Thyroid gland (tissue), 4 donors: Measurements from ENCODE around the gene PGF. TPM values are rescaled to one million over a fixed set of nuclear protein-coding genes. Genes with fewer than 3 reads are reported as not detected.

Source experiments
- DNase-seq, 2 donors: peaks; one replicate each; pipeline ENCODE4 v3.0.0-alpha.2; 2019
- H3K27ac ChIP-seq, 3 donors: fragments of 200-600 bp; sonication (generic); 1 replicate in 2 of 3; 2 replicates in 1 of 3; pipeline ENCODE4 v1.5.1; 2016 to 2019; ENCODE audit warnings: mild to moderate bottlenecking in 1 of 3, moderate library complexity in 1 of 3
- H3K27me3 ChIP-seq: fragments of 200-600 bp; sonication (generic); one replicate; pipeline ENCODE4 v1.5.1; 2019
- H3K36me3 ChIP-seq, 2 donors: fragments of 200-600 bp; sonication (generic); one replicate each; pipeline ENCODE4 v1.5.1; 2016 to 2019
- H3K4me1 ChIP-seq, 2 donors: fragments of 200-600 bp; sonication (generic); one replicate each; pipeline ENCODE4 v1.5.1; 2017 to 2019
- H3K4me3 ChIP-seq, 3 donors: fragments of 200-600 bp; sonication (generic); replicated peaks in 1 of 3; 1 replicate in 2 of 3; 2 replicates in 1 of 3; pipeline ENCODE4 v1.5.1; 2016; ENCODE audit warnings: mild to moderate bottlenecking in 1 of 3
- H3K9me3 ChIP-seq: fragments of 200-600 bp; sonication (generic); one replicate; pipeline ENCODE4 v1.5.1; 2017
- CTCF ChIP-seq, 6 experiments: fragments of 200-600 bp in 3 of 6; fragments of 450-650 bp in 3 of 6; sonication (generic) in 3 of 6; IDR thresholded peaks; one replicate each; pipeline ENCODE4 v1.5.1; 2016 to 2019; ENCODE audit warnings: antibody characterized with exemption in 6 of 6, mild to moderate bottlenecking in 2 of 6, inconsistent platforms in 1 of 6, moderate library complexity in 1 of 6
- POLR2A ChIP-seq, 2 donors: fragments of 450-650 bp; IDR thresholded peaks; one replicate each; pipeline ENCODE4 v1.6.1; 2017; ENCODE audit warnings: antibody characterized with exemption in 2 of 2, mild to moderate bottlenecking in 2 of 2, moderate library complexity in 1 of 2
- WGBS, 2 donors: methylation state at CpG; one replicate each; pipeline ENCODE4 v1.1.5; 2017; 5-methylcytosine and 5-hydroxymethylcytosine counted together
- intact Hi-C: fragments of 100-400 bp; cut with DNase I; formaldehyde crosslinking; loops from one replicate; pipeline ENCODE4 v1.15.1; 2023
- total RNA-seq, 4 donors: library from RNA; depleted of rRNA; stranded (reverse); fragments of >200 nt; gene quantifications; one replicate each; pipeline ENCODE4 v1.2.3, GENCODE V29; 2016

Gene PGF
- total RNA-seq, 4 donors from 2014 or later: 34.4 to 68.8 (median 61.0) TPM

- no peaks in the 10 kb centered on the region for H3K27me3 ChIP-seq
- 39% methylated on average over 11 to 16 of the region's 18 CpGs for WGBS, 2 donors
- peaks cover 34 to 64% of the 10 kb centered on the region in 2 donors for H3K4me1 ChIP-seq
- H3K27ac ChIP-seq: peak overlapping the region; percentile 57 to 90 (median 76)
- TF ChIP-seq CTCF (IDR thresholded peaks at IDR 0.05) (peak in 4 of 6 experiments; percentile 10 to 41 (median 26)), POLR2A (IDR thresholded peaks at IDR 0.05) (peak in 1 of 2 donors; percentile 29)
- peaks cover 13 to 15% of the 10 kb centered on the region in 2 donors for H3K36me3 ChIP-seq
- H3K4me3 ChIP-seq: peak overlapping the region in 1 of 3 donors; percentile 75
- no peaks in the 10 kb centered on the region for H3K9me3 ChIP-seq
- intact Hi-C loops: loop anchor here (5.0 kb wide), 1 partner anchor 54 kb away; no protein-coding TSS in a partner anchor
- peak; percentile 91 to 94 for DNase-seq
Measured at GRCh38 chr14:74952697-74953484, 2.5 kb downstream of the PGF start.

- DNase-seq: peak; percentile 83 to 84
- Histone ChIP-seq H3K36me3 (peaks cover 20 to 22% of the 10 kb centered on the region in 2 donors), H3K4me1 (peaks cover 34 to 64% of the 10 kb centered on the region in 2 donors), H3K27me3 (no peaks in the 10 kb centered on the region), H3K27ac (peak overlapping the region; percentile 57 to 90 (median 76)), H3K9me3 (no peaks in the 10 kb centered on the region), H3K4me3 (no peak overlapping the region)
- TF ChIP-seq POLR2A (IDR thresholded peaks at IDR 0.05) (no peak), CTCF (IDR thresholded peaks at IDR 0.05) (no peak)
- 44 to 59% methylated on average over 2 to 5 of the region's 6 CpGs for WGBS, 2 donors
- intact Hi-C loops: loop anchor here (5.0 kb wide), 1 partner anchor 55 kb away; no protein-coding TSS in a partner anchor
Measured at GRCh38 chr14:74952180-74952665, 3.2 kb downstream of the PGF start.

GRCh38 chr14:74951443-74952179 lies 3.8 kb downstream of the PGF start:
- Histone ChIP-seq H3K27ac (peak overlapping the region; percentile 57 to 90 (median 76)), H3K36me3 (peaks cover 25 to 28% of the 10 kb centered on the region in 2 donors), H3K9me3 (no peaks in the 10 kb centered on the region), H3K4me1 (peaks cover 34 to 69% of the 10 kb centered on the region in 2 donors), H3K4me3 (no peak overlapping the region), H3K27me3 (no peaks in the 10 kb centered on the region)
- intact Hi-C loops: loop anchor here (5.0 kb wide), 1 partner anchor 56 kb away; no protein-coding TSS in a partner anchor
- TF ChIP-seq CTCF (IDR thresholded peaks at IDR 0.05) (no peak), POLR2A (IDR thresholded peaks at IDR 0.05) (no peak)
- peak; percentile 44 to 49 for DNase-seq
- WGBS, 2 donors: 30 to 31% methylated on average over 12 to 15 of the region's 15 CpGs

- peaks cover 34 to 66% of the 10 kb centered on the region in 2 donors for H3K4me1 ChIP-seq
- no peak for DNase-seq
- peak overlapping the region; percentile 57 to 90 (median 76) for H3K27ac ChIP-seq
- no peaks in the 10 kb centered on the region for H3K27me3 ChIP-seq
- intact Hi-C loops: loop anchor here (5.0 kb wide), 1 partner anchor 56 kb away; no protein-coding TSS in a partner anchor
- H3K9me3 ChIP-seq: no peaks in the 10 kb centered on the region
- no peak for TF ChIP-seq CTCF (IDR thresholded peaks at IDR 0.05)
- TF ChIP-seq POLR2A (IDR thresholded peaks at IDR 0.05): no peak
- H3K36me3 ChIP-seq: peaks cover 27 to 32% of the 10 kb centered on the region in 2 donors
- 70 to 75% methylated on average over 9 of the region's 9 CpGs for WGBS, 2 donors
- no peak overlapping the region for H3K4me3 ChIP-seq
Measured at GRCh38 chr14:74950795-74951442, 4.5 kb downstream of the PGF start.
